ENCODE results near the gene FTCD. TPM values are rescaled to one million over a fixed set of nuclear protein-coding genes. Genes with fewer than 3 reads are reported as not detected.
A peak's percentile ranks its signal among the peaks of the same experiment; 100 is the strongest.

The FTCD gene
- total RNA-seq, 1 donor from 2014 or later = 0.33 TPM

- TF ChIP-seq, protein P1, sequence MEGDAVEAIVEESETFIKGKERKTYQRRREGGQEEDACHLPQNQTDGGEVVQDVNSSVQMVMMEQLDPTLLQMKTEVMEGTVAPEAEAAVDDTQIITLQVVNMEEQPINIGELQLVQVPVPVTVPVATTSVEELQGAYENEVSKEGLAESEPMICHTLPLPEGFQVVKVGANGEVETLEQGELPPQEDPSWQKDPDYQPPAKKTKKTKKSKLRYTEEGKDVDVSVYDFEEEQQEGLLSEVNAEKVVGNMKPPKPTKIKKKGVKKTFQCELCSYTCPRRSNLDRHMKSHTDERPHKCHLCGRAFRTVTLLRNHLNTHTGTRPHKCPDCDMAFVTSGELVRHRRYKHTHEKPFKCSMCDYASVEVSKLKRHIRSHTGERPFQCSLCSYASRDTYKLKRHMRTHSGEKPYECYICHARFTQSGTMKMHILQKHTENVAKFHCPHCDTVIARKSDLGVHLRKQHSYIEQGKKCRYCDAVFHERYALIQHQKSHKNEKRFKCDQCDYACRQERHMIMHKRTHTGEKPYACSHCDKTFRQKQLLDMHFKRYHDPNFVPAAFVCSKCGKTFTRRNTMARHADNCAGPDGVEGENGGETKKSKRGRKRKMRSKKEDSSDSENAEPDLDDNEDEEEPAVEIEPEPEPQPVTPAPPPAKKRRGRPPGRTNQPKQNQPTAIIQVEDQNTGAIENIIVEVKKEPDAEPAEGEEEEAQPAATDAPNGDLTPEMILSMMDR (IDR thresholded peaks at IDR 0.05; ENCODE audit: insufficient read depth, low read length, poor library complexity, severe bottlenecking) = no peak
- no peak overlapping the region for H3K4me3 ChIP-seq (ENCODE audit: low read depth, low read length)
- peaks cover 3% of the 10 kb centered on the region for H3K27me3 ChIP-seq (ENCODE audit: control insufficient read depth, insufficient read depth, low read length)
- no peaks in the 10 kb centered on the region for H3K36me3 ChIP-seq (ENCODE audit: control insufficient read depth, insufficient read depth, low read length)
- no peak for DNase-seq (ENCODE audit: low read depth)
Measured at GRCh38 chr21:46092811-46093667, 62.3 kb downstream of the FTCD start.

DNA sequence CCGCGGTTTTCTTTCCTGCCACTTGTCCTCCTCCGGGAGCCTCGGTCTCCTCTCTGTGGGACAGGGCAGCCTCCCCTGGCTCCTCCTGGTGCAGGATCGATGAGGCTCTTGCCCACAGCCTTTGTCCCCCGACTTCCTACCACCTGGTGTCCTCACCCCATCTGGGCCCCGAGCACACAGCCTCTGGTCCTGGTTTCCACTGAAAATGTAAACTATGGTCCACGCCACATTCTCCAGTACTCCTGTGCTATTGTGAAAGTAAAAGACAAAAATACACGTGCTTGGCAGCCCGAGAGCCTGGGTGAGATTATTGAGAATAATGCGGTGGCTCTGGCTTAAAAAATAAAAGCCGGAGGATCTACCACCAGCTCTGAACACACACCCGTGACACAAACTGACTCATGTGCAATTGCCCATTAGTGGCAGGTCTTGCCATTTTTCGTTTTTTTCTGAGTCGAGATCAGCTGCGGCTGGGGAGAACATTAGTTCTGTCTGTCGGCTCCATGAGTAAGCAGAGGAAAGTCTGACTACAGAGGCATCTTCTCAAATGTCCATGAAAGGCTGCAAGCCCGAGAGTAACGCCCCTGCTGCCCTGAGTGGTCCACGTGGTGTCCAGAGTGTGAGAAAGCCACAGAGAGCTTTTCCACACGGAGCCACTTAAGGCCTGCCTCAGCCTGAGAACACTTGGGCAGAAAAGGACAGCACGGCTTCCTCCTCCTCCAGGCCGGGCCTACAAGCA is 63.2 kb downstream of the FTCD start:
- H3K4me3 ChIP-seq (ENCODE audit: low read depth, low read length) = no peak overlapping the region
- DNase-seq (ENCODE audit: low read depth) = peak; percentile 29
- TF ChIP-seq, protein P1 (IDR thresholded peaks at IDR 0.05; ENCODE audit: insufficient read depth, low read length, poor library complexity, severe bottlenecking) = no peak
- H3K27me3 ChIP-seq (ENCODE audit: control insufficient read depth, insufficient read depth, low read length) = peaks cover 3% of the 10 kb centered on the region
- H3K36me3 ChIP-seq (ENCODE audit: control insufficient read depth, insufficient read depth, low read length) = no peaks in the 10 kb centered on the region

DNA sequence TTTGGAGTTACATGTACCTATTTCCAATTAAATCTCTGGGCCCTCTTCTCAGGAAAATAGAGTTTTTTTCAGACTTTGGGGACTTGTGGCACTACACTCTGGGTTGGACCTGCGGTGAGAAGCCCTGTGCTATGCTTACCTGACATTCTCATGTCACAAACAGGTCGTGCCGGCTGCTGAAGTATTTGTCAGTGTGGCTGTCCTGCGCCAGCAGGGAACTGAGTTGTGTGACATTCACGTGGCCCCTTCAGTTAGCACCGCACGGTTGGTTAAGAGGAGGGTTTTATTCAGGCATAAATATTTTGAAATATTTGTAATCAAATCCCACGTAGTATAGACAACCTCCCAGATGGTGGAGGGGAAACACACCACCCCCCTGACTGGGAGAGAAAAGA is 63.8 kb downstream of the FTCD start:
- TF ChIP-seq, protein P1 (IDR thresholded peaks at IDR 0.05; ENCODE audit: insufficient read depth, low read length, poor library complexity, severe bottlenecking) = no peak
- Histone ChIP-seq H3K36me3 (ENCODE audit: control insufficient read depth, insufficient read depth, low read length) (no peaks in the 10 kb centered on the region), H3K27me3 (ENCODE audit: control insufficient read depth, insufficient read depth, low read length) (no peaks in the 10 kb centered on the region), H3K4me3 (ENCODE audit: low read depth, low read length) (no peak overlapping the region)
- no peak for DNase-seq (ENCODE audit: low read depth)

DNA sequence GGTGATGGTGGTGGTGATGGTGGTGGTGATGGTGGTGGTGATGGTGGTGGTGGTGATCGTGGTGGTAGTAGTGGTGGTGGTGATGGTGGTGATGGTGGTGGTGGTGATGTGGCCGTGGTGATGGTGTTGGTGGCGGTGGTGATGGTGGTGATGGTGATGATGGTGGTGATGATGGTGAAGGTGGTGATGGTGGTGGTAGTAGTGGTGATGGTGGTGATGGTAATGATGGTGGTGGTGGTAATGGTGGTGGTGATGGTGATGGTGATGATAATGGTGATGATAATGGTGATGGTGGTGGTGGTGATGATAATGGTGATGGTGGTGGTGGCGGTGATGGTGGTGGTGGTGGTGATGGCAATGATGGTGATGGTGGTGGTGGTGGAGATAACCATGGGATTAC is 64.3 kb downstream of the FTCD start:
- TF ChIP-seq, protein P1 (IDR thresholded peaks at IDR 0.05; ENCODE audit: insufficient read depth, low read length, poor library complexity, severe bottlenecking) = no peak
- Histone ChIP-seq H3K36me3 (ENCODE audit: control insufficient read depth, insufficient read depth, low read length) (no peaks in the 10 kb centered on the region), H3K27me3 (ENCODE audit: control insufficient read depth, insufficient read depth, low read length) (no peaks in the 10 kb centered on the region), H3K4me3 (ENCODE audit: low read depth, low read length) (no peak overlapping the region)
- DNase-seq (ENCODE audit: low read depth) = no peak

GRCh38 chr21:46089285-46089684 is 66.1 kb downstream of the FTCD start:
- Histone ChIP-seq H3K27me3 (ENCODE audit: control insufficient read depth, insufficient read depth, low read length) (peaks cover 2% of the 10 kb centered on the region), H3K4me3 (ENCODE audit: low read depth, low read length) (no peak overlapping the region), H3K36me3 (ENCODE audit: control insufficient read depth, insufficient read depth, low read length) (no peaks in the 10 kb centered on the region)
- DNase-seq (ENCODE audit: low read depth) = no peak
- TF ChIP-seq, protein P1 (IDR thresholded peaks at IDR 0.05; ENCODE audit: insufficient read depth, low read length, poor library complexity, severe bottlenecking) = no peak
